Smooth muscle cell (in vitro differentiated cells): ENCODE data around the gene C11orf65. TPM values are rescaled to one million over a fixed set of nuclear protein-coding genes. Genes with fewer than 3 reads are reported as not detected.

Experiments used
- DNase-seq: peaks from one replicate; lab custom pipeline; 2025; ENCODE audit not compliant: unreplicated experiment; lab: John Stamatoyannopoulos, UW
- H2AFZ ChIP-seq: fragments of 200-600 bp; sonication (generic); 2 replicates; pipeline ENCODE4 v1.6.0; 2016; ENCODE audit warnings: antibody characterized with exemption, low read depth, mild to moderate bottlenecking
- H3F3A ChIP-seq: fragments of 200-600 bp; sonication (generic); 2 replicates; pipeline ENCODE4 v1.6.0; 2017; ENCODE audit warnings: antibody characterized with exemption, low read depth
- H3K27ac ChIP-seq: fragments of 200-600 bp; sonication (generic); 2 replicates; pipeline ENCODE4 v1.5.1; 2016; ENCODE audit warnings: low read depth, mild to moderate bottlenecking
- H3K27me3 ChIP-seq: fragments of 200-600 bp; sonication (generic); 2 replicates; pipeline ENCODE4 v1.6.1; 2016; ENCODE audit warnings: low read depth, mild to moderate bottlenecking
- H3K36me3 ChIP-seq: fragments of 200-600 bp; sonication (generic); 2 replicates; pipeline ENCODE4 v1.5.1; 2016; ENCODE audit warnings: low read depth
- H3K4me1 ChIP-seq: fragments of 200-600 bp; sonication (generic); 2 replicates; pipeline ENCODE4 v1.5.1; 2016; ENCODE audit warnings: low read depth
- H3K4me2 ChIP-seq: fragments of 200-600 bp; sonication (generic); 2 replicates; pipeline ENCODE4 v1.6.0; 2016; ENCODE audit warnings: mild to moderate bottlenecking
- H3K4me3 ChIP-seq: fragments of 200-600 bp; sonication (generic); 2 replicates; pipeline ENCODE4 v1.5.1; 2016; ENCODE audit warnings: mild to moderate bottlenecking
- H3K79me2 ChIP-seq: fragments of 200-600 bp; sonication (generic); 2 replicates; pipeline ENCODE4 v1.6.0; 2016; ENCODE audit warnings: low read depth, mild to moderate bottlenecking
- H3K9ac ChIP-seq: fragments of 200-600 bp; sonication (generic); 2 replicates; pipeline ENCODE4 v1.6.0; 2016; ENCODE audit warnings: low read depth
- H3K9me3 ChIP-seq: fragments of 200-600 bp; sonication (generic); replicated peaks from 2 replicates; pipeline ENCODE4 v1.5.1; 2016; ENCODE audit warnings: low read depth
- H4K20me1 ChIP-seq: fragments of 200-600 bp; sonication (generic); 2 replicates; pipeline ENCODE4 v1.6.0; 2016; ENCODE audit warnings: low read depth
- CTCF ChIP-seq: fragments of 200-600 bp; sonication (generic); IDR thresholded peaks from 2 replicates; pipeline ENCODE4 v1.5.1; 2017; ENCODE audit warnings: borderline replicate concordance, mild to moderate bottlenecking, antibody characterized with exemption; ENCODE audit not compliant: insufficient read depth, poor library complexity, severe bottlenecking
- WGBS: methylation state at CpG from one replicate; pipeline ENCODE4 v1.1.7; 2016; ENCODE audit warnings: low lambda C conversion rate; 5-methylcytosine and 5-hydroxymethylcytosine counted together
- polyA plus RNA-seq: library from polyadenylated mRNA; unstranded; fragments of >200 nt; fragmentation: Nextera tagmentation; extraction: Ambion mirVana; gene quantifications from 2 replicates; pipeline ENCODE4 v1.2.1, GENCODE V29; 2016
- total RNA-seq: library from RNA; depleted of rRNA; stranded (reverse); fragments of >200 nt; gene quantifications from 2 replicates; pipeline ENCODE4 v1.2.3, GENCODE V29; 2014

The C11orf65 gene
- total and polyA plus RNA-seq, 2 experiments from 2014 or later = 1.9 TPM

- H3K36me3 ChIP-seq = no peaks in the 10 kb centered on the region
Observed at GRCh38 chr11:108370990-108371389, 96.3 kb downstream of the C11orf65 start.

DNA sequence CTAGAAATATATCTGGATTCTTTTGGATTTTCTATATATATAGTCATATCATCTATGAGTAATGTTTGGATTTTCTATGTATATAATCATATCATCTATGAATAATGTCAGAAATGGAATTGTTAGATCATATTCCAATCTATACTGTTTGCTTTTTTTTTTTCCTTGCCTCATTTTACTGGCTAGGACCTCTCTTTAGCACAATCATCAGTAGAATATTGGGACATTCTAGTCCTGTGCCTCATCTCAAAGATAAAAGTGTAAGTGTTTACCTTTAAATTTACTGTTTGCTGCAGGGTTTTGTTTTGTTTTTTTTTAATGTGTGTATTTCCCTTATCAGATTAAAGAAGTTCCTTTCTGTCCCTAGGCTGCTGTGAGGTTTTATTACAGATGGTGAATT lies 97.0 kb downstream of the C11orf65 start:
- no peak overlapping the region for H3K4me3 ChIP-seq
- no peak for TF ChIP-seq CTCF
- no peaks in the 10 kb centered on the region for H3K79me2 ChIP-seq
- no peaks in the 10 kb centered on the region for H3K27me3 ChIP-seq
- no peak overlapping the region for H3K27ac ChIP-seq
- DNase-seq = no peak
- H2AFZ ChIP-seq = no peak overlapping the region
- no peaks in the 10 kb centered on the region for H3K4me1 ChIP-seq
- H3K9ac ChIP-seq = no peak overlapping the region
- H3K36me3 ChIP-seq = no peaks in the 10 kb centered on the region
- H3F3A ChIP-seq = no peaks in the 10 kb centered on the region
- no peaks in the 10 kb centered on the region for H3K9me3 ChIP-seq
- no peaks in the 10 kb centered on the region for H4K20me1 ChIP-seq
- H3K4me2 ChIP-seq = no peak overlapping the region

More at GRCh38 chr11:108370990-108371389, 96.3 kb downstream of the C11orf65 start:
- Histone ChIP-seq H3K4me1 (no peaks in the 10 kb centered on the region), H3K4me2 (no peak overlapping the region), H3K27me3 (no peaks in the 10 kb centered on the region), H3K79me2 (no peaks in the 10 kb centered on the region), H3F3A (no peaks in the 10 kb centered on the region), H3K9ac (no peak overlapping the region), H3K9me3 (no peaks in the 10 kb centered on the region), H3K4me3 (no peak overlapping the region), H3K27ac (no peak overlapping the region), H4K20me1 (no peaks in the 10 kb centered on the region), H2AFZ (no peak overlapping the region)
- DNase-seq = no peak
- TF ChIP-seq CTCF = no peak
- 65% methylated on average over 5 of the region's 5 CpGs for WGBS

- H3K4me1 ChIP-seq = no peaks in the 10 kb centered on the region
- no peak for TF ChIP-seq CTCF
- H3K36me3 ChIP-seq = no peaks in the 10 kb centered on the region
- no peak overlapping the region for H3K4me3 ChIP-seq
- H2AFZ ChIP-seq = no peak overlapping the region
- H3K27me3 ChIP-seq = no peaks in the 10 kb centered on the region
- H4K20me1 ChIP-seq = no peaks in the 10 kb centered on the region
- 80% methylated on average over 5 of the region's 5 CpGs for WGBS
- no peaks in the 10 kb centered on the region for H3K79me2 ChIP-seq
- H3K9ac ChIP-seq = no peak overlapping the region
- H3K9me3 ChIP-seq = no peaks in the 10 kb centered on the region
- DNase-seq = no peak
- no peak overlapping the region for H3K4me2 ChIP-seq
- H3F3A ChIP-seq = no peaks in the 10 kb centered on the region
- no peak overlapping the region for H3K27ac ChIP-seq
Observed at GRCh38 chr11:108369064-108369463, 98.3 kb downstream of the C11orf65 start.

GRCh38 chr11:108368134-108368533 lies 99.2 kb downstream of the C11orf65 start:
- DNase-seq = no peak
- Histone ChIP-seq H3K4me2 (no peak overlapping the region), H3K9me3 (no peaks in the 10 kb centered on the region), H3K9ac (no peak overlapping the region), H3K27me3 (no peaks in the 10 kb centered on the region), H3K79me2 (no peaks in the 10 kb centered on the region), H3K4me3 (no peak overlapping the region), H3K4me1 (no peaks in the 10 kb centered on the region), H3K36me3 (no peaks in the 10 kb centered on the region), H3F3A (no peaks in the 10 kb centered on the region), H2AFZ (no peak overlapping the region), H4K20me1 (no peaks in the 10 kb centered on the region), H3K27ac (no peak overlapping the region)
- no peak for TF ChIP-seq CTCF
- WGBS = 100% methylated on average over 1 of the region's 1 CpG
